LNCAP (cell line): ENCODE results near the gene CORIN.

ENCODE experiments used
- CTCF ChIP-seq: fragments of 450-650 bp; IDR thresholded peaks from 2 replicates; pipeline ENCODE4 v1.5.1; 2017; ENCODE audit warnings: mild to moderate bottlenecking

CORIN gene

GRCh38 chr4:47659342-47659741 lies 178.5 kb downstream of the CORIN start:
- TF ChIP-seq CTCF, result no peak

- TF ChIP-seq CTCF, result no peak
Measured at GRCh38 chr4:47654972-47655693, 182.7 kb downstream of the CORIN start.

- no peak for TF ChIP-seq CTCF
Measured at GRCh38 chr4:47652092-47652491, 185.8 kb downstream of the CORIN start.

- no peak for TF ChIP-seq CTCF
Measured at GRCh38 chr4:47651231-47651630, 186.6 kb downstream of the CORIN start.

- TF ChIP-seq CTCF, result no peak
Measured at GRCh38 chr4:47650584-47651130, 187.2 kb downstream of the CORIN start.

GRCh38 chr4:47647544-47647943 lies 190.3 kb downstream of the CORIN start:
- TF ChIP-seq CTCF, result no peak

- no peak for TF ChIP-seq CTCF
Measured at GRCh38 chr4:47647029-47647428, 190.8 kb downstream of the CORIN start.
